GM18505 (cell line): ENCODE results near the gene PARP3.
"Not testable (repeated sequence)": the region's sequence is repeated elsewhere in the genome, so short reads cannot be mapped to it uniquely, and the experiment has no call there.

Experiments
- ATAC-seq: cut with Tn5 transposase; IDR thresholded peaks from one replicate; pipeline ENCODE4 v1.9.1; 2021; ENCODE audit not compliant: unreplicated experiment
- POLR2A ChIP-seq: IDR thresholded peaks from 4 replicates; pipeline ENCODE4 v1.6.1; 2011; ENCODE audit warnings: borderline replicate concordance; ENCODE audit not compliant: insufficient read depth, insufficient read length; ENCODE audit errors: extremely low read depth

Gene PARP3

GRCh38 chr3:51983578-51984268 lies 41.6 kb downstream of the PARP3 start:
- ATAC-seq = no peak
- TF ChIP-seq POLR2A = no peak

GRCh38 chr3:51984269-51984647 lies 42.1 kb downstream of the PARP3 start:
- no peak for TF ChIP-seq POLR2A
- no peak for ATAC-seq

GRCh38 chr3:51985063-51985462 lies 42.9 kb downstream of the PARP3 start:
- TF ChIP-seq POLR2A = no peak
- no peak for ATAC-seq

GRCh38 chr3:51986010-51986947 lies 44.1 kb downstream of the PARP3 start:
- ATAC-seq = no peak
- no peak for TF ChIP-seq POLR2A

GRCh38 chr3:51987568-51987967 lies 45.4 kb downstream of the PARP3 start:
- no peak for TF ChIP-seq POLR2A
- no peak for ATAC-seq

GRCh38 chr3:51988286-51989146 lies 46.4 kb downstream of the PARP3 start:
- ATAC-seq = no peak
- TF ChIP-seq POLR2A = no peak

- ATAC-seq = not testable (repeated sequence)
These were observed 48.4 kb downstream of the PARP3 start for GRCh38 chr3:51990501-51990971.

GRCh38 chr3:51992017-51992682 lies 50.0 kb downstream of the PARP3 start:
- peak; percentile 12 for TF ChIP-seq POLR2A
- no peak for ATAC-seq

GRCh38 chr3:51993657-51994056 lies 51.5 kb downstream of the PARP3 start:
- ATAC-seq = not testable (repeated sequence)

GRCh38 chr3:51994530-51994929 lies 52.4 kb downstream of the PARP3 start:
- ATAC-seq = no peak
- TF ChIP-seq POLR2A = no peak

GRCh38 chr3:51995346-51996163 lies 53.4 kb downstream of the PARP3 start, which contains the start of gene RPL29:
RPL29 (minus strand) TSS chr3:51995895; CDS start chr3:51995461, 434 bp downstream.
- peak; percentile 87 for ATAC-seq
- TF ChIP-seq POLR2A = peak; percentile 98

GRCh38 chr3:51997172-51997571 lies 55.0 kb downstream of the PARP3 start:
- ATAC-seq = no peak
- no peak for TF ChIP-seq POLR2A

GRCh38 chr3:51997935-51998596 lies 55.9 kb downstream of the PARP3 start:
- no peak for ATAC-seq
- no peak for TF ChIP-seq POLR2A
